OCI-LY1 (cell line): ENCODE measurements around the gene CUBN.

ENCODE experiments used
- EZH2 ChIP-seq: fragments of 200-600 bp; sonication (generic), shearing (Covaris generic); IDR thresholded peaks from 2 replicates; pipeline ENCODE4 v1.8.0; 2017; ENCODE audit warnings: borderline replicate concordance, mixed run types, mild to moderate bottlenecking, antibody characterized with exemption, low read length, moderate library complexity, mixed read lengths
- TF ChIP-seq, protein P1 (sequence below): fragments of 200-600 bp; sonication (generic), shearing (Covaris generic); IDR thresholded peaks from 2 replicates; pipeline ENCODE4 v1.5.1; 2017; ENCODE audit warnings: mild to moderate bottlenecking, antibody characterized with exemption, low read length, moderate library complexity, mixed read lengths

DNA sequence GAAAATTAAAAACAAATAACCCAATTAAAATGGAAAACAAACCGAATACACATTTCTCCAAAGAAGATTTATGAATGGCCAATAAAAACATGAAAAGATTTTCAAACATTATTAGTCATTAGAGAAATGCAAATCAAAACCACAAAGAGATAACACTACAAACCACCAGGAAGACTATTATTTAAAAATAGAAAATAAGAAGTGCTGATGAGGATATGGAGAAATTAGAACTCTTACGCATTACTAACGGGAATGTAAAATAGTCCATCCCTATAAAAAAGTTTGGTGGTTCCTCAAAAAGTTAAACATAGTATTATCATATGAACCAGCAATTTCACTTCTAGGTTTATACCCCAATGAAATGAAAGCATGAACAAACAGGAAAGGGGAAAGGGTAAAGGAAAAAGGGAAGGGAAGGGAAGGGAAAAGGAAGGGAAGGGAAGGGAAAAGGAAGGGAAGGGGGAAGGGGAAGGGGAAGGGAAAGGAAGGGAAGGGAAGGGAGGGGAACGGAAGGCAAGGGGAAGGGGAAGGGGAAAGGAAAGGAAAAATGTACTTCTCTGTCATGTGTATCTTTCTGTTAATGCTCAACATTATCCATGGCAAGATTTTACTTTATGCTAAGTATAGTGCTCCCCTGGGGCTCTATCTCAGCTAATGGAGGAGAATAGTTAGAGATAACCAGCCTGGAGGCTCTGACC lies 187.1 kb downstream of the CUBN start:
- TF ChIP-seq, protein P1, sequence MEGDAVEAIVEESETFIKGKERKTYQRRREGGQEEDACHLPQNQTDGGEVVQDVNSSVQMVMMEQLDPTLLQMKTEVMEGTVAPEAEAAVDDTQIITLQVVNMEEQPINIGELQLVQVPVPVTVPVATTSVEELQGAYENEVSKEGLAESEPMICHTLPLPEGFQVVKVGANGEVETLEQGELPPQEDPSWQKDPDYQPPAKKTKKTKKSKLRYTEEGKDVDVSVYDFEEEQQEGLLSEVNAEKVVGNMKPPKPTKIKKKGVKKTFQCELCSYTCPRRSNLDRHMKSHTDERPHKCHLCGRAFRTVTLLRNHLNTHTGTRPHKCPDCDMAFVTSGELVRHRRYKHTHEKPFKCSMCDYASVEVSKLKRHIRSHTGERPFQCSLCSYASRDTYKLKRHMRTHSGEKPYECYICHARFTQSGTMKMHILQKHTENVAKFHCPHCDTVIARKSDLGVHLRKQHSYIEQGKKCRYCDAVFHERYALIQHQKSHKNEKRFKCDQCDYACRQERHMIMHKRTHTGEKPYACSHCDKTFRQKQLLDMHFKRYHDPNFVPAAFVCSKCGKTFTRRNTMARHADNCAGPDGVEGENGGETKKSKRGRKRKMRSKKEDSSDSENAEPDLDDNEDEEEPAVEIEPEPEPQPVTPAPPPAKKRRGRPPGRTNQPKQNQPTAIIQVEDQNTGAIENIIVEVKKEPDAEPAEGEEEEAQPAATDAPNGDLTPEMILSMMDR, result no peak
- no peak for TF ChIP-seq EZH2
